Stimulated activated CD4-positive, alpha-beta T cell treated with anti-CD3 and anti-CD28 coated beads, Interleukin-4, amount 100 ng/mL, for 24 hours (primary cell): ENCODE results near the gene PCDHB1.
A peak's percentile ranks its signal among the peaks of the same experiment; 100 is the strongest.
"Not testable (repeated sequence)": the region's sequence is repeated elsewhere in the genome, so short reads cannot be mapped to it uniquely, and the experiment has no call there.

Experiments used
- DNase-seq: peaks from one replicate; pipeline ENCODE4 v3.0.0-alpha.2; 2020

Gene PCDHB1

GRCh38 chr5:141082228-141082627 lies 31.1 kb downstream of the PCDHB1 start:
- DNase-seq = no peak

- peak; percentile 27 for DNase-seq
These were observed 33.4 kb downstream of the PCDHB1 start for GRCh38 chr5:141084487-141084989.

- DNase-seq = no peak
These were observed 43.5 kb downstream of the PCDHB1 start, which contains the start of gene PCDHB2 for GRCh38 chr5:141094481-141095262. Gene PCDHB2 (plus strand): TSS chr5:141094615. CDS start chr5:141094791, 176 bp downstream.

GRCh38 chr5:141095263-141095641 lies 44.1 kb downstream of the PCDHB1 start:
- no peak for DNase-seq

- DNase-seq = not testable (repeated sequence)
These were observed 45.0 kb downstream of the PCDHB1 start for GRCh38 chr5:141096181-141096580.

- DNase-seq = not testable (repeated sequence)
These were observed 45.4 kb downstream of the PCDHB1 start for GRCh38 chr5:141096586-141096985.

GRCh38 chr5:141100243-141100805 lies 49.1 kb downstream of the PCDHB1 start, which contains the start of gene PCDHB3:
Gene PCDHB3 (plus strand): TSS chr5:141100473. CDS start chr5:141100650, 177 bp downstream.
- peak; percentile 18 for DNase-seq

GRCh38 chr5:141101059-141101458 lies 49.9 kb downstream of the PCDHB1 start:
- DNase-seq = no peak

- DNase-seq = not testable (repeated sequence)
These were observed 50.9 kb downstream of the PCDHB1 start for GRCh38 chr5:141102070-141102469.

GRCh38 chr5:141102471-141102870 lies 51.3 kb downstream of the PCDHB1 start:
- DNase-seq = not testable (repeated sequence)

GRCh38 chr5:141105350-141105749 lies 54.2 kb downstream of the PCDHB1 start:
- no peak for DNase-seq
